ENCODE measurements around the gene MAP2K5. TPM values are rescaled to one million over a fixed set of nuclear protein-coding genes. Genes with fewer than 3 reads are reported as not detected.

MAP2K5 gene
- total and polyA plus RNA-seq, 10 of the 15 experiments (the other 5 are each of a cell fraction or from before 2014, with no cell fraction given), result 1.3 to 19.4 (median 9.6) TPM

- peak; percentile 68; the same call in 1 of the 2 replicates for TF ChIP-seq TBL1XR1 (IDR thresholded peaks at IDR 0.05; ENCODE audit: low read depth, low read length)
- 0 out of 2 replicates have a peak, but pooled peaks have one; percentile 45 for TF ChIP-seq TCF7 (IDR thresholded peaks at IDR 0.05; ENCODE audit: borderline replicate concordance)
- TF ChIP-seq CHD4 (IDR thresholded peaks at IDR 0.05), result no peak
- peak; percentile 86; the same call in 1 of the 2 replicates for TF ChIP-seq MTA2 (IDR thresholded peaks at IDR 0.05; ENCODE audit: low read depth)
- TF ChIP-seq IKZF2 (IDR thresholded peaks at IDR 0.05), result peak; percentile 22 to 35; a peak in 1 of 4 replicates
- no peak for TF ChIP-seq ZNF24 (IDR thresholded peaks at IDR 0.05)
- peak; percentile 95 for TF ChIP-seq MEF2A (IDR thresholded peaks at IDR 0.05; ENCODE audit: insufficient read depth, low read depth, low read length)
- no peak for TF ChIP-seq TAF1 (IDR thresholded peaks at IDR 0.05; ENCODE audit: borderline replicate concordance, low read depth, low read length)
- TF ChIP-seq NR2F1 (conservative IDR thresholded peaks at IDR 0.05), result peak; percentile 30; the same call in 1 of the 2 replicates
- TF ChIP-seq RFX5 (IDR thresholded peaks at IDR 0.05; ENCODE audit: low read depth, low read length), result no peak
- TF ChIP-seq, protein P1, sequence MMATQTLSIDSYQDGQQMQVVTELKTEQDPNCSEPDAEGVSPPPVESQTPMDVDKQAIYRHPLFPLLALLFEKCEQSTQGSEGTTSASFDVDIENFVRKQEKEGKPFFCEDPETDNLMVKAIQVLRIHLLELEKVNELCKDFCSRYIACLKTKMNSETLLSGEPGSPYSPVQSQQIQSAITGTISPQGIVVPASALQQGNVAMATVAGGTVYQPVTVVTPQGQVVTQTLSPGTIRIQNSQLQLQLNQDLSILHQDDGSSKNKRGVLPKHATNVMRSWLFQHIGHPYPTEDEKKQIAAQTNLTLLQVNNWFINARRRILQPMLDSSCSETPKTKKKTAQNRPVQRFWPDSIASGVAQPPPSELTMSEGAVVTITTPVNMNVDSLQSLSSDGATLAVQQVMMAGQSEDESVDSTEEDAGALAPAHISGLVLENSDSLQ (IDR thresholded peaks at IDR 0.05), result peak; percentile 66
- TF ChIP-seq JUND (IDR thresholded peaks at IDR 0.05; ENCODE audit: low read depth, low read length), result peak; percentile 10; the same call in 1 of the 2 replicates
- peak; percentile 16 to 57; a peak in 2 of 4 replicates for TF ChIP-seq BHLHE40 (IDR thresholded peaks at IDR 0.05; ENCODE audit: borderline replicate concordance in 1 of 2, low read depth in 2 of 2, low read length in 1 of 2)
- peak; percentile 75 for TF ChIP-seq JUNB (IDR thresholded peaks at IDR 0.05)
- 0 out of 2 replicates have a peak, but pooled peaks have one; percentile 41 for TF ChIP-seq TCF12 (IDR thresholded peaks at IDR 0.05; ENCODE audit: low read depth, low read length)
- peak; percentile 96 for TF ChIP-seq RUNX3 (IDR thresholded peaks at IDR 0.05; ENCODE audit: low read length)
- peak; percentile 58; the same call in 1 of the 2 replicates for TF ChIP-seq CREM (IDR thresholded peaks at IDR 0.05; ENCODE audit: low read depth)
- TF ChIP-seq FOXM1 (IDR thresholded peaks at IDR 0.05; ENCODE audit: low read depth, low read length), result peak; percentile 67; the same call in 1 of the 2 replicates
- TF ChIP-seq CBFB (IDR thresholded peaks at IDR 0.05; ENCODE audit: low read depth), result peak; percentile 81
Observed at GRCh38 chr15:67564021-67564967, 21.8 kb downstream of the MAP2K5 start (continued).

All from GM12878 (cell line).